Muscle of leg (tissue), 11 donors: Measurements from ENCODE around the gene FCRLB. TPM values are rescaled to one million over a fixed set of nuclear protein-coding genes. Genes with fewer than 3 reads are reported as not detected.
"Not testable (repeated sequence)": the region's sequence is repeated elsewhere in the genome, so short reads cannot be mapped to it uniquely, and the experiment has no call there.

ENCODE experiments used
- DNase-seq: peaks from one replicate; pipeline ENCODE4 v3.0.0; 2013
- H3K27ac ChIP-seq: one replicate; pipeline ENCODE4 v1.5.1; 2013; ENCODE audit warnings: mild to moderate bottlenecking, low read length, control low read depth
- H3K27me3 ChIP-seq: one replicate; pipeline ENCODE4 v1.6.1; 2013; ENCODE audit warnings: low read length; ENCODE audit not compliant: control insufficient read depth, insufficient read depth
- H3K36me3 ChIP-seq: one replicate; pipeline ENCODE4 v1.6.1; 2013; ENCODE audit warnings: low read length; ENCODE audit not compliant: control insufficient read depth, insufficient read depth
- H3K4me1 ChIP-seq: one replicate; pipeline ENCODE4 v1.6.1; 2013; ENCODE audit warnings: low read length; ENCODE audit not compliant: control insufficient read depth, insufficient read depth
- H3K4me3 ChIP-seq: one replicate; pipeline ENCODE4 v1.5.1; 2013; ENCODE audit warnings: low read length, control low read depth
- H3K9me3 ChIP-seq: replicated peaks from 2 replicates; pipeline ENCODE4 v1.6.1; 2013; ENCODE audit warnings: low read depth, low read length; ENCODE audit not compliant: control insufficient read depth
- WGBS: methylation state at CpG from one replicate; pipeline ENCODE4 v1.1.5; 2013; ENCODE audit warnings: missing lambda C conversion rate; ENCODE audit not compliant: insufficient coverage; 5-methylcytosine and 5-hydroxymethylcytosine counted together
- polyA plus RNA-seq, 8 donors: library from polyadenylated mRNA; unstranded; fragments of 120-200 nt; gene quantifications; one replicate each; pipeline versions ENCODE4 v1.2.1 to v1.2.3, GENCODE V29; 2013; ENCODE audit warnings: inconsistent platforms in 1 of 8, low replicate concordance in 1 of 8; ENCODE audit not compliant: insufficient read length in 8 of 8, insufficient read depth in 1 of 8
- total RNA-seq: library from RNA; stranded (reverse); fragments of 120-200 nt; gene quantifications from one replicate; pipeline ENCODE4 v1.2.4, GENCODE V29; 2013

The FCRLB gene
- total and polyA plus RNA-seq, 9 donors, result 0.31 to 0.79 (median 0.42) TPM

DNA sequence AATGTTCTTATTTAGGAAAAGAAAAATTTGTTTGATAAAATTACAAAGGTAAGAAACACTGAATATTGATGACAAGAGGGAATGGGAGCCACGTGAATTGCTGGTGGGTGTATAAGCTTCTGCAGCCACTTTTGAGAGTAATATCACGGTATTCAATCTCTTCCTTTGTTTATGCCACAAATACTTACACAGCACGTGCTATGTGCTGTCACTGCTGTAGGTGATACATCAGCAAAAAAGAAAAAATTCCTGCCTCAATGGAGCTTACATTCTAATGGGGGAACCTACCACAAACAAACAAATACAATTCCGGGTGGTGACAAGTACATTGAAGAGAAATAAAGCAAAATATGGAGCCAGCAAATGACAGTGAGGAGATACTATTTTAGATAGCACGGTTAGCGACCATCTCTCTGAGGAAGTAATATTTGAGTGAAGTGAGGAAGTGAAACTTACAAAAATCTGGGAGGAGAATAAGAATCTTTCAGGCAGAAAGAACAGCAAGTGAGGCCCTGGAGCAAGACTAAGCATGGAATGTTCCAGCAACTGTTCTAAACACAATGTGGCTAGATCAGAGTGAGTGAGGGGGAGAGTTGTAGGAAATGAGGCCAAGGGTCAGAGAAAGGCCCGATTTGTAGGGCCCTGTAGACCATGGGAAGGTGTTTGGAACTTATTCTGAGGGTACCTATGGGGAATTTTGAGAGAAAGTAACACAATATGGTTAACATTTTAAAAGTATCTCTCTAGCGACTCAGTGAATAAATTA lies 2.6 kb upstream of the FCRLB start:
- H3K36me3 ChIP-seq, result no peaks in the 10 kb centered on the region
- H3K27me3 ChIP-seq, result peaks cover 24% of the 10 kb centered on the region
- 63% methylated on average over 3 of the region's 8 CpGs for WGBS
- H3K27ac ChIP-seq, result no peak overlapping the region
- H3K4me1 ChIP-seq, result no peaks in the 10 kb centered on the region
- no peaks in the 10 kb centered on the region for H3K9me3 ChIP-seq
- peak; percentile 32 for DNase-seq
- no peak overlapping the region for H3K4me3 ChIP-seq

DNA sequence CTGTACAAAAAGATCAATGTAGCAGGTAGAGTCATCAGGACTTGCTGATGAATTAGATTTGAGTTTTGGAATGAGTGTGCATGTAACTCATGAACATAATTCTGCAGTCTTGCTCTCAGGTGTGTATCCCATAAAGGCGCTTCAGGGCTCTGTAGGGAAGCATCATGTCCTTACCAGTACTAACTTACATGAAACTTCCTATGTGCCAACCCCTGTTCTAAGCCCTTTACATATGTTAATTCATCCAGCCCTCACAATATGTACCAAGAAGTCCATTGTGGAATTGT lies 2.1 kb upstream of the FCRLB start:
- WGBS, result no CpG with 5 or more reads among the region's 1 CpG

DNA sequence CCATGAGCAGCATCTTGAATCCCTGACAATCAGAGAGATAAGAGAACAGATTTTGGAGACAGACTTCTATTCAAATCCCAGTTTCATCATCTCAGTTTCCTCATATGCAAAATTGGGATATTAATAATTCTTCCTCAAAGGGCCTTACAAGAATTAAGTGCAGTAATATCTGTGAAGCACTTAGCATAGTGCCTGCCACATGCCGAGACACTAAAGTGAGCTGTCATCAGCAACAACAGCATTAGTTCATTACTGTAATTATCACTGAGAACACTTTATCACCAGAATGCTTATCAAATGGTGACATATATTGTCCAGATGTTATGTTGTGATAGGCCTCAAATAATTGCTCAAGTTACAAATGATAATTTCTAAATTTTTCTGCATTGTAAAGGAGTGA lies 922 bp upstream of the FCRLB start:
- no peak for DNase-seq
- Histone ChIP-seq H3K4me1 (peaks cover under 1% of the 10 kb centered on the region), H3K9me3 (no peaks in the 10 kb centered on the region), H3K36me3 (no peaks in the 10 kb centered on the region), H3K27me3 (peaks cover 31% of the 10 kb centered on the region), H3K27ac (no peak overlapping the region), H3K4me3 (no peak overlapping the region)
- WGBS, result no CpG with 5 or more reads among the region's 1 CpG

More for the DNA sequence above, 2.1 kb upstream of the FCRLB start:
- peaks cover 24% of the 10 kb centered on the region for H3K27me3 ChIP-seq
- no peak for DNase-seq
- H3K4me1 ChIP-seq, result no peaks in the 10 kb centered on the region
- no peak overlapping the region for H3K4me3 ChIP-seq
- no peaks in the 10 kb centered on the region for H3K36me3 ChIP-seq
- H3K27ac ChIP-seq, result no peak overlapping the region
- no peaks in the 10 kb centered on the region for H3K9me3 ChIP-seq

DNA sequence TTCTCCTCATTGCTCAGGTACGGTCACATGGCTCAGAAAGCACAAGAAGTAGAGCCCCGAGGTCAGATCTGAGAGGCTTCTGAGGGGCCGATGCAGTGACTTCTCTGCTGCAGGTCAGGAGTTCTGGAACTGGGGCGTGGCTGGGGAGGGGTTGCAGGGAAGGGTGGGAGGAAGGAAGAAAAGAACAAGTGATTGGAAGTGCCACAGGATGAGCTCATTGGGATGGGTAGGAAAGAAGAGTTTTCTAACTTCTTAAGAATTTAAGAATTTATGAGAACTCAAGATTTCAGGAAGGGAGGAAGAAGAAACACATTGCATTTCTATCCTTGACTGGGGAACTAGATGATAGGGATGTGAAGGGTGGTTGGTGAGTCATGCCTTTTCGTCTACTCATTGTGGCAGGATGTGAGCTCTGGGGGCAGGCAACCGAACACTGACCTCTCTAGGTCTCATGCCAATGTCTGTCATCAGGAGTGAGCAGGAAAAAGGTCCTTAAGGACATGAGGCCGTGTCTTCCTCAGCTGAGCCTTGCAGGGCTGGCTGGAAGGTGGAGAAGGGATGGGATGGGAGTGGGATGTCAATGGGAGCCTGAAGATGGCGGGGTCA lies 497 bp downstream of the FCRLB start:
- H3K36me3 ChIP-seq, result no peaks in the 10 kb centered on the region
- H3K27ac ChIP-seq, result no peak overlapping the region
- H3K4me3 ChIP-seq, result no peak overlapping the region
- 57% methylated on average over 6 of the region's 8 CpGs for WGBS
- H3K9me3 ChIP-seq, result no peaks in the 10 kb centered on the region
- no peak for DNase-seq
- peaks cover 27% of the 10 kb centered on the region for H3K27me3 ChIP-seq
- H3K4me1 ChIP-seq, result peaks cover 6% of the 10 kb centered on the region

DNA sequence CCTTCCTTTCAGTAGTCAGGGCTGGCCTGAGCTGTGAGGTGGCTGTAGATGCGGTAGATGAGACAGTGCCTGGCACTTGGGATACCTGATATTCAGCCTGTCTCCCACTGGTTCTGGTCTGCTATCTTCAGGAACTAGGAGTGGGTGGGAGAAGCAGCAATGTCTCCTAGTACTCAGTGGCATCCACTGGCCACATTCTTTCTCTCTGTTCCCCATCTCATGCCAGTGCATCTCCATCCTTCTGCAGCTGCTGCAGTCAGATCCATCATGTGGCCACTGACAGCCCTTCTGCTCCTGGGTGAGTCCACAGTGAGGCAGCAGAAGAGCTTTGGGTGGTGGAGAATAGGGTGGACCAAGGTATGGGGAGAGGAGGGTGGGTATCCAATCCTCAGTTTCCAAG lies 1.1 kb downstream of the FCRLB start:
- WGBS, result no CpG with 5 or more reads among the region's 1 CpG
- no peaks in the 10 kb centered on the region for H3K9me3 ChIP-seq
- peaks cover 8% of the 10 kb centered on the region for H3K4me1 ChIP-seq
- no peaks in the 10 kb centered on the region for H3K36me3 ChIP-seq
- no peak overlapping the region for H3K27ac ChIP-seq
- H3K27me3 ChIP-seq, result peaks cover 27% of the 10 kb centered on the region
- DNase-seq, result no peak
- no peak overlapping the region for H3K4me3 ChIP-seq

DNA sequence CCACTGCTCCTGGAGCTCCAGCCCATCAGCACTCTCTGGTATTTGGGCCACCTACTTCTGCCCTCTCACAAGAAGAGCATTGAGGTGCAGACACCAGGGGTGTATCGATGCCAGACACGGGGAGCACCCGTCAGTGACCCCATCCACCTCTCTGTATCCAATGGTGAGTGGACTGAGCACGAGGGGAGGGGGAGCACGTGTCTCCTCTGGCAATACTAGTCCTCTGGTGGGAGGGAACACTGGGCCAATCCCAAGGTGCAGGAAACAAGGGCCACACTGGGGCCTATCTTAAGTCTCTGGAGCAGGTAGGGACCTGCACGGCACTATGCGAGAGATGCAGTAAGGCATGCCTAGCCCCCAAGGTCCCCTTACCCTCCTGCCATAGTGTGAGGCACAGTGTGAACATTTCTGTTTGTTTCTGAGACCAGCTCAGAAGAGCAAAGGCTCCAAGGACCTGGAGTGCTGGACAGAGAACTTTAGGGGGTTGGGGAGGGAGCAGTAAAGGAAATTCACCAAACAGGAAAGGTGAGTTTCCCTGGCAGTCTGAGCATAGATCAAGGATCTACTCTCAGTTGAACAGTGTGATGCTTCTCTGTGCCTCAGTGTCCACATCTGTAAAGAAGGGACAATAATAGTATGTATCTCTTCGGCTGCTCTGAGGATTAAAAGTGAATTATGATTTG lies 2.3 kb downstream of the FCRLB start:
- no peaks in the 10 kb centered on the region for H3K36me3 ChIP-seq
- WGBS, result 90% methylated on average over 2 of the region's 8 CpGs
- no peak for DNase-seq
- peaks cover 10% of the 10 kb centered on the region for H3K4me1 ChIP-seq
- no peak overlapping the region for H3K4me3 ChIP-seq
- peaks cover 27% of the 10 kb centered on the region for H3K27me3 ChIP-seq
- no peaks in the 10 kb centered on the region for H3K9me3 ChIP-seq
- H3K27ac ChIP-seq, result no peak overlapping the region

DNA sequence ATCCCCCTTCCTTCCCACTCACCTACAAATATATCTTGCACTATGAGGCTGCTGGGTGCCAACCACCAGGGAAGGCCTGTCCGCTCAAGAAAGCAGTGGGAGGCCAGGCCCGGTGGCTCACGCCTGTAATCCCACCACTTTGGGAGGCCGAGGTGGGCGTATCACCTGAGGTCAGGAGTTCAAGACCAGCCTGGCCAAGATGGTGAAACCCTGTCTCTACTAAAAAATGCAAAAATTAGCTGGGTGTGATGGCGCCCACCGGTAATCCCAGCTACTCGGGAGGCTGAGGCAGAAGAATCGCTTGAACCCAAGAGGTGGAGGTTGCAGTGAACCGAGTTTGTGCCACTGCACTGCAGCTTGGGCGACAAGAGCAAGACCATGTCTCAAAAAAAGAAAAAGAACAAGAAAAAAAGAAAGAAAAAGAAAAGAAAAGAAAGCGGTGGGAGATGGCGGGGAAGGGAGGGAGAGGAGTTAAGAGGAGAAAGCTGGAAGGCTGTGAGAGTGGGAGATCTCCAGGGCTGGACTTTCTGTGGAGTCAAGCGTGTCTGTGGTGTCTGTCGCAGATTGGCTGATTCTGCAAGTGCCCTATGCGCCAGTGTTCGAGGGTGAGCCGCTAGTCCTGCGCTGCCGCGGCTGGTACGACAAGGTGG lies 4.0 kb downstream of the FCRLB start:
- not testable (repeated sequence) for H3K36me3 ChIP-seq, DNase-seq, H3K9me3 ChIP-seq, H3K27ac ChIP-seq
- WGBS, result 47% methylated on average over 19 of the region's 22 CpGs
- H3K27me3 ChIP-seq, result peaks cover 27% of the 10 kb centered on the region
- H3K4me3 ChIP-seq, result peak overlapping the region; percentile 69
- H3K4me1 ChIP-seq, result peaks cover 10% of the 10 kb centered on the region

DNA sequence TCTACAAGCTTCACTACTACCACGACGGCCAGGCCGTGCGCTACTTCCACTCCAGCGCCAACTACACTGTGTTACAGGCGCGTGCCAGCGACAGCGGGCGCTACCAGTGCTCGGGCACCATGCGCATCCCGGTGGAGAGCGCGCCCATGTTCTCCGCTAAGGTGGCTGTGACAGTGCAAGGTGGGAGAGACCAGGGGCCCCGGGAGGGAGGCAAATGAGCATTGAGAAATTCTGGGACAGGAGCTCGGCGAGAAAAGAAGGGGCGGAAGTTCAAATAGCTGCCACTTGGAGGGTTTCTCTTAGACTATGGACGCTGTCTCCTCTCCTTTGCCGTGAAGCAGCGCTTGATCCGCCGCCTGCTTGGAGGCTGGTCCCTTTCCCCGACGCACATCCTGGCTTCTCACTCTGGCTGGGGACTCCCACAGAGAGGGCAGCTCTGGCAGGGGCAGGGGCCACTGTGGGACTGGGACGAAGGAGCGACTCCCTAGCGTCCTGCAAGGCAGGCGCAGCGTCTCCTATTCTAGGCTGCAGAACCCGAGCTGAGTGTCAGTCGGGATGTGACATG lies 4.6 kb downstream of the FCRLB start:
- peak; percentile 58 for DNase-seq
- under 1% methylated on average over 32 of the region's 34 CpGs for WGBS
- Histone ChIP-seq H3K36me3 (no peaks in the 10 kb centered on the region), H3K4me3 (peak overlapping the region; percentile 69), H3K9me3 (no peaks in the 10 kb centered on the region), H3K27me3 (peaks cover 29% of the 10 kb centered on the region), H3K4me1 (peaks cover 10% of the 10 kb centered on the region), H3K27ac (peak overlapping the region; percentile 80)

DNA sequence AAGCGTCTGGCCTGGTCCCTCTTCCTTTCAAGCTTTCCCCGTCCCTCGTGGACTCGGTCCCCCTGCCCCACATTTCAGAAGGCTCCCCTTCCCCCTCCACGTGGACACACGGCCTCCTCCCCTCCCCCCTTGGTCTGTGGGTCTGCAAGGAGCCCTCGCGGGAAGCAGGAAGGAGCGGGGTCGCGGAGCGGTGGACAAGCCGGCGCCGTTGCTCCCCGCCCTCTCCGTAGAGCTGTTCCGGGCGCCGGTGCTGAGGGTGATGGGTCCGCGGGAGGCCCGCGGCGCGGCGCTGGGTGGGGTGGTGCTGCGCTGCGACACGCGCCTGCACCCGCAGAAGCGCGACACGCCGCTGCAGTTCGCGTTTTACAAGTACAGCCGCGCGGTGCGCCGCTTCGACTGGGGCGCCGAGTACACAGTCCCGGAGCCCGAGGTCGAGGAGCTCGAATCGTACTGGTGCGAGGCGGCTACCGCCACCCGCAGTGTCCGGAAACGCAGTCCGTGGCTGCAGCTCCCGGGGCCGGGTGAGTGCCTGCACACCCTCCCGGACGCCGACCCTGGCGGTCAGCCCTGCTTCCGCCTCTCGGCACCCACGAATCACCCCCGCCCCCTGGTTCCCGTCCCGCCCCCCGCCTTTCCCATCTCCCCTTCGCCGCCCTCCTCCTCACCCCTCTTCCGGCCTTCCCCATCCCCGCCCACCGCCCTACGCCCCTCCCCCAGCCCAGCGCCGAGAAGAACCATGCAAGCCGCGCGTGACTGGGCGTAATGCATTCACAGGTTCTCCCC lies 5.3 kb downstream of the FCRLB start:
- DNase-seq, result peak; percentile 94
- peaks cover 29% of the 10 kb centered on the region for H3K27me3 ChIP-seq
- under 1% methylated on average over 64 of the region's 83 CpGs for WGBS
- H3K4me1 ChIP-seq, result peaks cover 10% of the 10 kb centered on the region
- H3K27ac ChIP-seq, result peak overlapping the region; percentile 93
- peak overlapping the region; percentile 69 for H3K4me3 ChIP-seq
- no peaks in the 10 kb centered on the region for H3K36me3 ChIP-seq
- no peaks in the 10 kb centered on the region for H3K9me3 ChIP-seq
